Spleen (tissue), 7 donors: ENCODE measurements around the gene DUS1L.
A peak's percentile ranks its signal among the peaks of the same experiment; 100 is the strongest.

ENCODE experiments used
- POLR2A ChIP-seq, 3 donors: fragments of 450-650 bp; IDR thresholded peaks; one replicate each; pipeline ENCODE4 v1.5.1; 2017; ENCODE audit warnings: antibody characterized with exemption in 3 of 3, mild to moderate bottlenecking in 1 of 3
- POLR2AphosphoS5 ChIP-seq, 3 donors: sonication (generic); formaldehyde crosslinking; IDR thresholded peaks; one replicate each; pipeline ENCODE4 v1.5.1; 2017; ENCODE audit warnings: antibody characterized with exemption in 3 of 3
- TF ChIP-seq, protein P1 (sequence below), 11 experiments: fragments of 200-600 bp in 7 of 11; fragments of 450-650 bp in 4 of 11; sonication (generic) in 4 of 11; IDR thresholded peaks in 8 of 11; conservative IDR thresholded peaks in 3 of 11; 1 replicate in 7 of 11; 2 replicates in 4 of 11; pipeline versions ENCODE4 v1.4.0 to v1.8.0; 2016 to 2021; ENCODE audit warnings: antibody characterized with exemption in 11 of 11, inconsistent platforms in 4 of 11, mild to moderate bottlenecking in 1 of 11
- donor health status: DM: no; HTN: no; CAD: no; lungs with moderate emphysema.
- donor health status: DM: no; HTN: no; CAD: no.
- donor health status: DM: no; HTN: no; CAD: no.

- TF ChIP-seq, protein P1, sequence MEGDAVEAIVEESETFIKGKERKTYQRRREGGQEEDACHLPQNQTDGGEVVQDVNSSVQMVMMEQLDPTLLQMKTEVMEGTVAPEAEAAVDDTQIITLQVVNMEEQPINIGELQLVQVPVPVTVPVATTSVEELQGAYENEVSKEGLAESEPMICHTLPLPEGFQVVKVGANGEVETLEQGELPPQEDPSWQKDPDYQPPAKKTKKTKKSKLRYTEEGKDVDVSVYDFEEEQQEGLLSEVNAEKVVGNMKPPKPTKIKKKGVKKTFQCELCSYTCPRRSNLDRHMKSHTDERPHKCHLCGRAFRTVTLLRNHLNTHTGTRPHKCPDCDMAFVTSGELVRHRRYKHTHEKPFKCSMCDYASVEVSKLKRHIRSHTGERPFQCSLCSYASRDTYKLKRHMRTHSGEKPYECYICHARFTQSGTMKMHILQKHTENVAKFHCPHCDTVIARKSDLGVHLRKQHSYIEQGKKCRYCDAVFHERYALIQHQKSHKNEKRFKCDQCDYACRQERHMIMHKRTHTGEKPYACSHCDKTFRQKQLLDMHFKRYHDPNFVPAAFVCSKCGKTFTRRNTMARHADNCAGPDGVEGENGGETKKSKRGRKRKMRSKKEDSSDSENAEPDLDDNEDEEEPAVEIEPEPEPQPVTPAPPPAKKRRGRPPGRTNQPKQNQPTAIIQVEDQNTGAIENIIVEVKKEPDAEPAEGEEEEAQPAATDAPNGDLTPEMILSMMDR (IDR thresholded peaks at IDR 0.05 in 8 of 11, conservative IDR thresholded peaks at IDR 0.05 in 3 of 11), result no peak
- no peak for TF ChIP-seq POLR2A (IDR thresholded peaks at IDR 0.05)
- TF ChIP-seq POLR2AphosphoS5 (IDR thresholded peaks at IDR 0.05), result peak in 1 of 3 donors; percentile 34
These were observed 35.7 kb upstream of the DUS1L start for GRCh38 chr17:82101301-82101715.
